HG03095 (cell line): ENCODE measurements around the gene NXT1.
"Not testable (repeated sequence)": the region's sequence is repeated elsewhere in the genome, so short reads cannot be mapped to it uniquely, and the experiment has no call there.

Source experiments
- ATAC-seq: cut with Tn5 transposase; IDR thresholded peaks from one replicate; pipeline ENCODE4 v1.9.1; 2021; ENCODE audit warnings: moderate library complexity; ENCODE audit not compliant: unreplicated experiment

The NXT1 gene

DNA sequence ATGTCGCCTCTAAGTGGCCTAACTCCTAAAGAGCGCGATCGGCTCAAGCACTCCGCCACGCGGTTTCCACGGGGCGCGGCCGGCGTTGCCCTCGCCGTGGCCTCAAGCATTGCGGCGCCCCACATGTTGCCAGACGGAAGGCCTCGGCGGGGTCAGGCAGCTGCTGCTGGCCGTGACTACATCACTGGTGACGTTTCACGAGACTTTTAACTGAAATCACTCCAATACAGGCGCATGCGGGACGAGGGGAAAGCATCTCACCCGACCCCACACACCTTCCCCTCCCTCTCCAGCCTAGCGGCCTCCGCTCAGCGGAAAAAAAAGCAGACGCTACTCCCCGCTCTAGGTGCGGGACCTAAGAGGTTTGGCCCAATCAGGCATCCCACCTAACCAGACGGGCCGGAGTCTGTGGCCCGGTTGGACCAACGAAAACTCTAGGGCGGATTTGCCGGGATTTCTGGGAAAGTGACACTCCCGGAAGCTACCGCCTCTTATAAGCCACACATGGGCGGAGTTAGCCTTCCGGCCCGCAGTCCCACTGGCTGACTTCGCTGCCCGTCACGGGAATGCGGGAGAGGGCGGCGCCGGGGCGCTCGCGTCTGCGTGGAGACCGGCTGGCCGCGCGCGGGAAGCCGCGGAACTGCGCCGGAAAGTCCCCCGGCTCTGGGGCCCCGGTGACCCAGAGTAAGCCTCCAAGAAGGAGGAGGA is at the start of gene NXT1:
NXT1 (plus strand) TSS at position 596 of the 708 bp plus-strand sequence. CDS start 3,251 bp downstream, outside the sequence.
- peak; percentile 79 for ATAC-seq

DNA sequence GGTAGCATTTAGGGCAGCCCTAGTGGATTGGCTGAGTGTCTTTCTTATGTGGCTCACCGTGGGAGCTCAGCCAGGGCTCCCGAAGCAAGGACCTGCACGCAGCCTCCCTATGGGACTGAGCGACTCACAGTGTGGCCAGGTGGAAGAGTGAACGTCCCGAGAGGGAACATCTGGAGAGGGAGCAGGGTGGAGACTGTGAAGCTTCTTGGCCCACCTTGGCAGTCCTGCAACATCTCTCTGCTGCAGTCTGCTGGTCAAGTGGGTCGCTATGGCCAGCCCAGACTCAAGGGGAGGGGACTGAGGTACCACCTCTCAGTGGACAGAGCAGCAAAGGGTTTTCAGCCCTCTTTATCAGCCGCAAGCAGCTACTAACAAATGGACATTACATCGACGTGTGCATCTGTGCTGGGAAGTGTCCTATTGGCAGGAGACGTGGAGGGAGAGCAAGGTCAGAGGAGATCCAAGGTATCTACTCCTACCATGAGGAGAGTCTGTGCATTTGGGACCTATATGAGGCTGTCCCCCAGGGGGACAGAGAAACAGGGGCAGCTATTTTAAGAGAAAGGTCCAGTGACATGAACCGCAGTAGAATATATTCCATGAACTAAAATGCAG is 49.0 kb upstream of the NXT1 start:
- ATAC-seq, result no peak

DNA sequence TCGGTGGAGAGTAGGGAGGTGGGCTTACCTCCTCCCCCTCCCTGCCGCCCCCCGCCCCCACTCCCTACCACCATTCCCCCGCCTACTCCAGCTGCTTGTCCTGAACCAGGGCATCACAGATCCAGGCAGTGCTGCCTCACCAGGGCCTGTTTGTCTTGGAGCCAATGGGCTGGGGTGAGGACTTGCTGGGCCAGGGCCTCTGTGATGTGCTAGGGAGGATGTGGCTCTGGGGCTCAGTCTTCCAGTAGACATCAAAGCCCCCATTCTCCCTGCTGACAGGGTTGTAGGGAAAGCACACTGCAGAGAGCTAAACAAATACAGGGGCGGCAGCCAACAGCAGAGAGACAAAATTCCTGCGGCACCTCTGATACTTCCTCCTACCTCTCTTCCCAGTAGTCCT is 48.2 kb upstream of the NXT1 start:
- no peak for ATAC-seq

DNA sequence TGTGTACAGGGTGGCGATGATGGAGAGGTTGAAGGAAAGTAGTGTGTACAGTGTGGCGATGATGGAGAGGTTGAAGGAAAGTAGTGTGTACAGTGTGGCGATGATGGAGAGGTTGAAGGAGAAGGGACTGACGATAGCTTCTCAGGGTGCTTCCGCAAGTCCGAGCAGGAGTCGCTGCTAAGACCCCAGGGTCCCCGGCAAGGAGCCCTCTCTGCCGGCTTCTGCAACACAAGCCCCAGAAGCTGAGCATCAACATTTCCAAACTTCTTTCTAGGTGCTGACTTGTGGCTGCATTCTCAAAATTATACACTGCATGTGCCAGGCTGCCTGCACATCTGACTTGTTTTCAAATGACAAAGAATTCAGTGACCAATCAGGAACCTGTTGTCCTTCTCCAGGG is 47.8 kb upstream of the NXT1 start:
- ATAC-seq, result no peak

DNA sequence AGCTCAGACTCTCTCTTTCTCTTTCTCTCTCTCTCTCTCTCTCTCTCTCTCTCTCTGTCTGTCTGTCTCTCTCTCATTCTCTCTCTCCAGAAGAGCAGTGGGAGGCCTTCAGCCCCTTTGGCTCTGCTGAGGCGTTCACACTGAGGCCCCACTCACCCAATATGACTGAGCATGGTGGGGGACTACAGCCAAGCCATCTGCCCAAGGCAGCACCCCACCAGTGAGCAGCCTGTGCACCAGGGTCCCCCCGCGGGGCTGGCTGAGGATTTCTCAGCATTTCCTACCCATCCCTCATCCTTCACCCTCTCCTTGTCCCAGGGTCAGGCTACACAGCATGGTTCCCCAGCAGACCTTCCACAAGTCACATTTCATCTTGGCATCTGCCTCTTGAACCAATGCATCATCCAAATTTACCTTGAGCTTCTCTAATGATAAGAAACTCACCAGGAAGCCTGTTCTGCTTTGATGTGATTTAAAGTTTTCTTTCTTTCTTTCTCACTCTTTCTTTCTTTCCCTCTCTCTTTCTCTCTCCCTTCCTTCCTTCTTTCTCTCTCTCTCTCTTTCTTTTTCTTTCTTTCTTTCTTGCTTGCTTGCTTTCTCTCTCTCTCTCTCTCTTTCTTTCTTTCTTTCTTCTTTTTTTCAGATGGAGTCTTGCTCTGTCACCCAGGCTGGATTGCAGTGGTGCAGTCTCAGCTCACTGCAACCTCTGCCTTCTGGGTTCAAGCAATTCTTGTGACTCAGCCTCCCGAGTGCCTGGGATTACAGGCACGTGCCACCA is 47.1 kb upstream of the NXT1 start:
- ATAC-seq, result no peak

DNA sequence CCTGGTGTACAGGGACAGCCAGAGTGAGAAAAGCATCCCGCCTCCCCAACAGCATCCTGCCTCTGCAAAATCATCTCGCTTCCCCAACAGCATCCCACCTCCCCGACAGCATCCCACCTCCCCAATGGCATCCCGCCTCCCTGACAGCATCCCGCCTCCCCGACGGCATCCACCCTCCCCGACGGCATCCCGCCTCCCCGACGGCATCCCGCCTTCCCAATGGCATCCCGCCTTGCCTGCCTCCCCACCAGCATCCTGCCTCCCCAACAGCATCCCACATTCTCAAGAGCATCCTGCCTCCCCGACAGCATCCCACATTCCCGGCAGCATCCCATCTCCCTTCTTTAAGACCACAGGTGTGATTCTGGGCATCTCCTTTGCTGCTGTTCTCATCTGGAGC is 46.0 kb upstream of the NXT1 start:
- ATAC-seq, result no peak

DNA sequence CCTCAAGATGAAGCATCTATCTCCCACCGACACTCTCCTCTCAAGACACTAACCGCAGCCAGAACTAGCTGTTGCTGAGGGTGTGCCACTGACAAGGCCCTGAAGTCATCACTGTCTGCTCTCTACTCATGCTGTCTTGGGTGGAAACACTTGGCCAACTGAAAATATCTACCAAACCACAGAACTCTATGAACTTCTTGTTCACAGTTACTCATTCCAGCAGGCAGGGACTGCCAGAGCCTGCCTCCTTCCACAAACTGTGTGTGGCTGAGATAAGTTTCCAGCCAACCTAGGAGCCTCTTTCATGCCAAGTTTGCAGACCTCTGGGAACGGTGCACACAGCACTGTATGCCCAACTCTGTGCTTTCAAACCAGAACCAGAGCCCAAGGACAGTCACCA is 45.5 kb upstream of the NXT1 start:
- ATAC-seq, result no peak

DNA sequence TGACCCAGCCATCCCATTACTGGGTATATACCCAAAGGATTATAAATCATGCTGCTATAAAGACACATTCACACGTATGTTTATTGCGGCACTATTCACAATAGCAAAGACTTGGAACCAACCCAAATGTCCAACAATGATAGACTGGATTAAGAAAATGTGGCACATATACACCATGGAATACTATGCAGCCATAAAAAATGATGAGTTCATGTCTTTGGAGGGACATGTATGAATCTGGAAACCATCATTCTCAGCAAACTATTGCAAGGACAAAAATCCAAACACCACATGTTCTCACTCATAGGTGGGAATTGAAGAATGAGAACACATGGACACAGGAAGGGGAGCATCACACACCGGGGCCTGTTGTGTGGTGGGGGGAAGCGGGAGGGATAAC is 43.2 kb upstream of the NXT1 start:
- not testable (repeated sequence) for ATAC-seq

DNA sequence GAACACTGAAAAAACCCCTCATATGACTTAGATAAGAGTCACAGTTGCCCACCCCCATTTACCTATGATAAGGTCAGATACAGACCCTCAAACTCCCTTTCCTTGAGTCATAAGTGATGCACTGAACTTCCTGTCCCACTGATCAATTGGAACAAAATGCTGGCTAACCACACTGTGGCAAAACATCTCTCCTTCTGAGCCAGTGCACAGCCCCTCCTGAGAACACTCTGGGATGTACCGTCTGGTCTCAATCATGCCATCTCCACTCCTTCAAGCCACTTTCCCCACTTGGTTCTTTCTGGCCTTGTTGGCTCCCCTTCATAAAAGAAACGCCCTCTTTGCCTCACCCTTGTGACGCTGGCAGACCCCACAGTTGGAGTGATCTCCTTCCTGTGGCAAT is 42.6 kb upstream of the NXT1 start:
- ATAC-seq, result no peak

DNA sequence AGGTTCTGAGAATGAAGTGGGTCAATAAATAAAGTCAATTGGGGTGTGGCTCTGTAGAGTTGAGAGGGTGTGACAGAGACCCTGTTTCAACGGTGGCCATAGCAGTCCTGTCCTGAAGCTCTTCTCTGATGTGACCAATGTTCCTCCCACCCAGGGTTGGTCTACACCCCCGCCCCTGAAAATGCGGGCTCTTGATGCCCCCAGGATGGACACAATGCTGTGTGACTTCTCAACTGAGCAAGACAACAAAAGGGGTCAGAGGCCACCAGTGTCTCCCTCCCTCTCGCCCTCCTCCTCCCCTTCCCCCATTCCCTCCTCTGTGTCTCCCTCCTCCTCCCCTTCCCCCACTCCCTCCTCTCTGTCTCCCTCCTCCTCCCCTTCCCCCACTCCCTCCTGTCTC is 41.7 kb upstream of the NXT1 start:
- no peak for ATAC-seq

DNA sequence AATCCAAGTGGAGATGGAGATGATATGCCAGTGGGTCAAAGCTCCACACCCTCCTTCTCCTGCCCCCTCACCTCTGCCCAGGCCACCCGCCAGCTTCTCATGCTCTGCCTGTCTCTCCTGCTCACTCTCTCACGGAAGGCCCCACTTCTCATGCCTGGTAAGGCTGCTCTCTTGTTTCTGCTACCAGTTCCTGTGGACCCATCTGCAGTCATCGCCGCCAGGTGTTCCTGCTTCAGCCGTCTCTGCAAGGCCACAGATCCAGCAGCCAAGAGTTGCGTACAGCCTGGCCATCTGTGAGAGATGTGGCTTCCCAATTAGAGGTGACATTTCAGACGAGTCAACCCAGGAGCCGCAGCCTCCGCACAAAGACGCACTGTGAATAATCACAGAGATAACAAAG is 40.8 kb upstream of the NXT1 start:
- ATAC-seq, result no peak

DNA sequence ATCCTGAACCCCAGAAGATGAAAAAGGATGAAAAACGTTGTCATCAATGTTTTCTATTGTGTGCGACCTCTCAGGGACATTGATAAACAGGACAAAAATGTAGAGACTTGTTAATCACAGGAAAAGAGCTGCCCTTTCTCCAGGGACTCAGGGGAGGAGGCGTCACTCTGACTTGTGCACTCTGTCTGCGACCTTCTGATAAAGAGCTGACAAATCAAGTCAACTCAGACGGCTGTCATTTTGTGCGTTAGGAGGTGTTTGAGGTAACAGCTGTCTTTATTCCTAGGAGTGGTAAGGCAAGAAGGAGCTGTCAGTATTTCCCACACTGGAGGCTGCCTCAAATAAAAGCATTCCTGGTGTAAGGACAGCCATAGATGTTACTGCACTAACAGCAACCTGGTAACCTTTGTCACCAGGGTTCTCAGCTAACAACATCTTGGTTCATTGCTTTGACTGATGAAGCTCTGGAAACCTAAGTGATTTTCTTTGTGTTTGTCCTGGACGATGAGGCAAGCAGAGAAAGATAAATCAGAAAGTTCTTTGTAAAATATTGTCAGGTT is 38.6 kb upstream of the NXT1 start:
- ATAC-seq, result no peak

DNA sequence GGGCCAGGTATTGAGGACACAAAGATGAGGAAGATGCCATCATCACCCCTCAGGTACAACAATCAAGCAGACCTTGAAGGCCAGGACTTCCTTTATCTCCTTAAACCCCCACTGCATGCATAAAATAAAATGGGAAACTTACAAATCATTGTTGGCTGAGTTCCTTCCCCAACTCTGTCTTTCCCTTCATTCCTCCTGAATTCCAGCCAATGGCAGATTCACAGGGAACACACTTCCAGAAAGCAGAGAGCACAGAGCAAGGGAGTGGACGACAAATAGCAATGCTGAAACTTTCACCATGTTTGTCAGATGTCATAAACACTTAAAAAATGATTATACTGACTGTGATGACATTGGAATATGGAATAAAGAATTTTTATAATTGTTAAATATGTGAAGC is 37.3 kb upstream of the NXT1 start:
- no peak for ATAC-seq

DNA sequence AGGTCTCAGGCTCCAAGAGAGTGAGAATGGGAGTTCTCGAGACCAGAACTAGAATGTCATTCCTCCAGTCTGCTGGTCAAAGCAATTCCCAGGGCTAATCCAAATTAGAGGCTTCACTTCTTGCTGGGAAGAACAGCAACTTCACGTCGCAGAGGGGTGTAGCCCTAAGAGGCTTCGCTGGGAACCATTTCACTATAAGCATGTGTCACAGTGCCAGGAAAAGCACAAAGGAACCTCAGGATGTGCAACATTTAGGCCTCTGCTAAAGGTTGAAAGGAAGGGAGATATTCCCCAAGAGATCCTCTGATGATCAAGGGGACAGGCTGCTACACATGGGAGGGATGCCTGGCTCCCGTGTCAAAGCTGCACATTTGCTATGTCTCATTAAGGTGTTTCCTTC is 35.9 kb upstream of the NXT1 start:
- ATAC-seq, result no peak

DNA sequence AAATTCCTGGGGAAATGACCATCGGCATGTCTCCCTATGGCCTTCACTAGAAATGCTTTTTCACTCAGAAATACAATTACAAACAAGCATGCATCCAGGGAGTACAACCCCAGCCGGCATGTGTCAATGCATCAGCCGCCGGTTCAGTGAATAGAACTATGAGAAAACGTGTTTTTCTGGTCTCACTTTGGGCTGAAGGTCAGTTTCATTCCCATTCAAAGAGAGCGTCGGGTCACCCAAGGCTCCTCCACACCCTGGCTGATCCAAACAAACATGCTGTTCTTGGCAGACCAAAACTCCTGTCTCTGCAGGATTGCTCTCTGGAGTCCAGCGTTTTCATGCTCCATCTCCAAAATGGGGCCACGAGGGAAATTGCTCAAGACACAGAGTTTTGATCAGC is 35.5 kb upstream of the NXT1 start:
- ATAC-seq, result no peak

DNA sequence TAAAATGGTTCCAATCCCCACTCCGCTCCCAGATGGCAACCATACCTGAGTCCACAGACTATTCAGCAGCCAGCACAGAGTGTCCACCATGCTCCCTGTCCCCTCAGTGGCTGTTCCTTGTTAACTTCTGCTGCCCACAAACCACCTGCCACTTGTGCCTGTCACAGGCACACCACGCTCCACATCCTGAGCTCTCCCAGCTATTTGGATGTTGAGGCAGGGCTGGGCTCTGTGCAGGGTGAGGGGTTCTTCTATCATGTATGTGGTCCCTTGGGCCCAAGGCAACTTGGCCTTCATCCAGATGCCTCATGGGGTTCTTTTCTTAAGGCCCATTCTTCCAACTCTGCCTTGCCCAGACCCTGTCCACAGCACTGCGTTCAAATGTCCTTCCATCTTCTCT is 34.0 kb upstream of the NXT1 start:
- no peak for ATAC-seq

DNA sequence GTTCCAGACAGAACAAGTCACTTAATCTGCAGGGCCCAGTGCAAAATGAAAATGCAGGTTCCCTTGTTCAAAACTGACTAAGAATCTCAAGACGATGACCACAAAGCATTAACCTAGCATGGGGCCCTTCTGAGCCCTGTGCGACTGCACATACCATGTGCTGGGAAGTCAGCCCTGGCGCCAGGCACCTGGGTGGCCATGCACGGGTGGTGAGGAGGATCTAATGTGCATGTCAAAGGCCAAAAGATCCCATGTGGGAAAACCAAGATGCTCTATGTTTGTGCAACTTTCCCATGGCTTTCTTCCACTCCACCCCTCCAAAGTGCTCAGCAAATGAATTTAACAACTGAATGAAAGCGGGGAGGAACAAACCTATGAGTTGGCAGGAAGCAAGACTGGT is 33.5 kb upstream of the NXT1 start:
- no peak for ATAC-seq

DNA sequence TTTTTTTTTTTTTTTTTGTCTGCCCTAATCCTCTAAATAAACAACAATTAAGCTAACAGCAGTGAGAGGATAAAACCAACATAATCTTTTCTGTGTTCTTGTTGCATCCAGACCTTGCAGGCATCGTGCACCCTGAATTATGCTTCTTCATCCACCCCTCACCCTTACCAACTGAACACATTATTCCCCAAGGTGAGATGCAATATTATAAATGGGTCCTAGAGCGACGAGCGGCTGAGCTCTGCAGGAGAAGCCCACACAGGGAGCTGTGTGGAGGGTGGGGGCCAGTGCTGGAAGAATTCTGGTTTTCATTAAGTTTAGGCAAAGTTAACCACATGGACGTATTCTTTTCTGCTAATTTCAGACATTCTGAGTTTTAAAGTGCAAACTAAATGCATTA is 32.2 kb upstream of the NXT1 start:
- ATAC-seq, result no peak

DNA sequence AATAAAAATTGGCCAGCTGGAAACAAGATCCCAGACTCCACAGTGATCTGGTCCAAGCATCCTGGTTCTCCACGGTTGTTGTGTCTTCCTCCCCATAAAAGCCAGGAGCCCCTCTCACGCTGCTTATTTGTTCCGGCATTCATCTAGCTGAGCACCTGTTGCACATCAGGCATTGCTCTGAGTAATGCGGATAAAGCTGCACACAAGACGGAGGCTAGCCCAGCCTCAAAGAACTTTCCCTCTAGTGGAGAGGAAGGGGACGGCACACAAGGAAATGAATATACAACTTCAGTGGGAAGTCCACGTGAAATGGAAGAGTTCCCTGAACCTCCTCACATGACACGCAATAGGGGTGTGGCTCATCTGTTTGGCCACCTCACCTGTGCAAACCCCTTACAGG is 30.3 kb upstream of the NXT1 start:
- no peak for ATAC-seq

DNA sequence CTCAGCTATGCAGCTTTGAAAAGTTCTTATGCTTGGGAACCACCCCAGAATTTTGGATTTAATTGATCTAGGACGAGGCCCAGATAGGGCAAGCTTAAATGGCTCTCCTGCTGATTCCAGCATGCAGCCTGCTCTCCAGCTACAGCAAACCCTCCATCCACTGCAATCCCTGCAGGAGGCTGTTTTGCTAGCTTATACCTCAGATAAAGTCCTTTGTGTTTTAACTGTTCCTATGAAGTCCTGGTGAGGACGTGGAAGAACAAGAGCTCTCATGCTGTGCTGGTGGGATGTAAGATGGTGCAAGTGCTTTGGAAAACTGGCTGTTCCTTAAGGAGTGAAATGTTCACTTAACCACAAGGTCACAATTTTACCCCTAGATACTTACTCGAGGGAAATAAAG is 25.5 kb upstream of the NXT1 start:
- no peak for ATAC-seq

DNA sequence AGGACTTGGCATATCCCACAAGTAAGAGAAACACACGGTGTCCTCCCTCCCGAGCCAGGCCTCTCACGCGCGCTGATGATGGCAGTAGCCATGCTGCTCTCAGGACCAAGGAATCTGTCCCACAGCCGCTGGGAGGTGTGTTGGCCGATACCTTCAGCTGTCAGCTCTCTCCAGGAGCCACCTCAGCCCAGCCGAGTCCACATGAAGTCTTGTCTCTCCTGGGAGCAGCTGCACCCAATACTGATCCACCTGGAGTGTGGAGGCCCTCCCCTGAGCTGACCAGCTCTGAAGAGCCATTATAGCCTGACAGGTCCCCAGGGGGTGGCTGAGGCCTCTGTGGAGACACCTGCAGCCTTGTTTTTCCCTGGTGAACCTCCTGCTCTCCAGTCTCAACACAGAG is 23.8 kb upstream of the NXT1 start:
- ATAC-seq, result no peak
